Neural cell (in vitro differentiated cells): Measurements from ENCODE around the gene FGR. TPM values are rescaled to one million over a fixed set of nuclear protein-coding genes. Genes with fewer than 3 reads are reported as not detected.

ENCODE experiments used
- H2AFZ ChIP-seq: fragments of 200-600, 300-800 bp; sonication (generic), shearing (Covaris generic); 2 replicates; pipeline ENCODE4 v1.6.0; 2014; ENCODE audit warnings: low read depth, mild to moderate bottlenecking, antibody characterized with exemption, low read length, moderate library complexity
- H3F3A ChIP-seq: fragments of 200-600 bp; shearing (Covaris generic); 2 replicates; pipeline ENCODE4 v1.6.1; 2016; ENCODE audit warnings: mild to moderate bottlenecking, moderate library complexity, mixed read lengths, antibody characterized with exemption, low read length; ENCODE audit not compliant: insufficient read depth, poor library complexity, severe bottlenecking
- H3K27ac ChIP-seq: fragments of 200-600, 300-800 bp; sonication (generic), shearing (Covaris generic); 2 replicates; pipeline ENCODE4 v1.5.1; 2014; ENCODE audit warnings: mild to moderate bottlenecking, low read length, moderate library complexity
- H3K27me3 ChIP-seq: fragments of 300-800, 200-600 bp; sonication (generic), shearing (Covaris generic); 2 replicates; pipeline ENCODE4 v1.6.0; 2014; ENCODE audit warnings: mild to moderate bottlenecking, low read depth, low read length, moderate library complexity; ENCODE audit not compliant: insufficient read depth
- H3K36me3 ChIP-seq: fragments of 300-800, 200-600 bp; sonication (generic), shearing (Covaris generic); 2 replicates; pipeline ENCODE4 v1.5.1; 2014; ENCODE audit warnings: mild to moderate bottlenecking, antibody characterized with exemption, low read length, moderate library complexity; ENCODE audit not compliant: insufficient read depth
- H3K4me2 ChIP-seq: fragments of 300-800, 200-600 bp; sonication (generic), shearing (Covaris generic); 2 replicates; pipeline ENCODE4 v1.6.0; 2014; ENCODE audit warnings: mild to moderate bottlenecking, low read length
- H3K4me3 ChIP-seq: fragments of 300-800, 200-600 bp; sonication (generic), shearing (Covaris generic); 2 replicates; pipeline ENCODE4 v1.5.1; 2014; ENCODE audit warnings: mild to moderate bottlenecking, low read length, moderate library complexity
- H3K79me2 ChIP-seq: fragments of 200-600 bp; shearing (Covaris generic); replicated peaks from 2 replicates; pipeline ENCODE4 v1.6.0; 2014; ENCODE audit warnings: mild to moderate bottlenecking, low read length, moderate library complexity; ENCODE audit not compliant: insufficient read depth
- H3K9ac ChIP-seq: fragments of 300-800, 200-600 bp; sonication (generic), shearing (Covaris generic); 2 replicates; pipeline ENCODE4 v1.6.1; 2016; ENCODE audit warnings: mild to moderate bottlenecking, low read length, mixed read lengths
- H3K9me2 ChIP-seq: fragments of 200-600 bp; shearing (Covaris generic); 2 replicates; pipeline ENCODE4 v1.6.1; 2016; ENCODE audit warnings: mild to moderate bottlenecking, low read length, mixed read lengths; ENCODE audit not compliant: insufficient read depth
- H3K9me3 ChIP-seq: fragments of 200-600, 300-800 bp; sonication (generic), shearing (Covaris generic); 2 replicates; pipeline ENCODE4 v1.6.1; 2016; ENCODE audit warnings: mild to moderate bottlenecking, mixed run types, low read length, moderate library complexity, mixed read lengths
- H4K20me1 ChIP-seq: fragments of 200-600 bp; shearing (Covaris generic); 2 replicates; pipeline ENCODE4 v1.6.1; 2016; ENCODE audit warnings: mild to moderate bottlenecking, mixed run types; ENCODE audit not compliant: insufficient read depth
- CTCF ChIP-seq: fragments of 450-650 bp; IDR thresholded peaks from 2 replicates; pipeline ENCODE4 v1.5.1; 2014; ENCODE audit warnings: antibody characterized with exemption, mild to moderate bottlenecking, moderate library complexity; ENCODE audit not compliant: poor library complexity, severe bottlenecking
- EP300 ChIP-seq: fragments of 450-650 bp; conservative IDR thresholded peaks from 2 replicates; pipeline ENCODE4 v1.6.1; 2014; ENCODE audit warnings: antibody characterized with exemption, mild to moderate bottlenecking, moderate library complexity; ENCODE audit not compliant: poor library complexity, severe bottlenecking
- EZH2 ChIP-seq: fragments of 200-600, 300-800 bp; shearing (Covaris generic), sonication (generic); IDR thresholded peaks from 2 replicates; pipeline ENCODE4 v1.6.1; 2014; ENCODE audit warnings: antibody characterized with exemption, low read length, borderline replicate concordance, mild to moderate bottlenecking; ENCODE audit not compliant: insufficient read depth, poor library complexity, severe bottlenecking
- MXI1 ChIP-seq: fragments of 450-650 bp; conservative IDR thresholded peaks from 2 replicates; pipeline ENCODE4 v1.6.1; 2014; ENCODE audit warnings: antibody characterized with exemption, mild to moderate bottlenecking; ENCODE audit not compliant: poor library complexity, severe bottlenecking
- POLR2AphosphoS5 ChIP-seq: IDR thresholded peaks from 2 replicates; pipeline ENCODE4 v1.6.1; 2012
- RAD21 ChIP-seq: fragments of 450-650 bp; conservative IDR thresholded peaks from 2 replicates; pipeline ENCODE4 v1.6.1; 2014; ENCODE audit warnings: antibody characterized with exemption, mild to moderate bottlenecking, moderate library complexity
- REST ChIP-seq: IDR thresholded peaks from 2 replicates; pipeline ENCODE4 v1.6.1; 2012; ENCODE audit warnings: borderline replicate concordance
- SMC3 ChIP-seq: fragments of 450-650 bp; conservative IDR thresholded peaks from 2 replicates; pipeline ENCODE4 v1.6.1; 2014; ENCODE audit warnings: antibody characterized with exemption, mild to moderate bottlenecking, moderate library complexity; ENCODE audit not compliant: poor library complexity
- TAF1 ChIP-seq: IDR thresholded peaks from 2 replicates; pipeline ENCODE4 v1.6.1; 2012; ENCODE audit warnings: low read depth
- polyA plus RNA-seq: library from polyadenylated mRNA; depleted of rRNA; stranded (reverse); fragments of >200 nt; gene quantifications from 2 replicates; pipeline ENCODE4 v1.2.3, GENCODE V29; 2014

FGR gene
- polyA plus RNA-seq, 1 donor from 2014 or later, result not detected

- Histone ChIP-seq H3F3A (no peaks in the 10 kb centered on the region), H4K20me1 (peaks cover 24% of the 10 kb centered on the region), H3K9me2 (no peaks in the 10 kb centered on the region), H3K9ac (no peak overlapping the region), H3K27me3 (no peaks in the 10 kb centered on the region), H3K36me3 (no peaks in the 10 kb centered on the region), H3K4me2 (no peak overlapping the region), H3K79me2 (peaks cover 38% of the 10 kb centered on the region), H3K4me3 (no peak overlapping the region), H2AFZ (no peak overlapping the region), H3K9me3 (no peaks in the 10 kb centered on the region), H3K27ac (no peak overlapping the region)
- TF ChIP-seq POLR2AphosphoS5 (no peak), EZH2 (no peak), CTCF (no peak), MXI1 (no peak), TAF1 (no peak), RAD21 (no peak), SMC3 (no peak), REST (no peak)
Measured at GRCh38 chr1:27605300-27605766, 29.7 kb downstream of the FGR start.

GRCh38 chr1:27604579-27605299, 30.2 kb downstream of the FGR start:
- Histone ChIP-seq H3K27me3 (no peaks in the 10 kb centered on the region), H3F3A (no peaks in the 10 kb centered on the region), H3K9ac (peak overlapping the region; percentile 96), H3K9me3 (no peaks in the 10 kb centered on the region), H3K4me2 (no peak overlapping the region), H4K20me1 (peaks cover 30% of the 10 kb centered on the region), H3K9me2 (no peaks in the 10 kb centered on the region), H3K79me2 (peaks cover 44% of the 10 kb centered on the region), H3K27ac (peak overlapping the region; percentile 44), H3K36me3 (no peaks in the 10 kb centered on the region), H3K4me3 (peak overlapping the region; percentile 97), H2AFZ (no peak overlapping the region)
- no peak for TF ChIP-seq RAD21
- TF ChIP-seq EP300, result no peak
- TF ChIP-seq EZH2, result no peak
- TF ChIP-seq TAF1, result no peak
- no peak for TF ChIP-seq REST
- TF ChIP-seq MXI1, result no peak
- TF ChIP-seq POLR2AphosphoS5, result no peak
- TF ChIP-seq CTCF, result no peak
- no peak for TF ChIP-seq SMC3
